Liver (tissue), 3 donors: ENCODE measurements around the gene KCNRG.

ENCODE experiments used
- CTCF ChIP-seq: fragments of 150-350 bp; IDR thresholded peaks from 2 replicates; pipeline ENCODE4 v1.5.1; 2017; ENCODE audit warnings: improper control_type of control experiment, low read depth, low read length; ENCODE audit not compliant: missing input control
- FOXA1 ChIP-seq: IDR thresholded peaks from 2 replicates; pipeline ENCODE4 v1.6.1; 2016; ENCODE audit warnings: antibody characterized with exemption
- HNF4G ChIP-seq: IDR thresholded peaks from 2 replicates; pipeline ENCODE4 v1.6.1; 2016; ENCODE audit warnings: antibody characterized with exemption
- MAX ChIP-seq: IDR thresholded peaks from 2 replicates; pipeline ENCODE4 v1.6.1; 2016; ENCODE audit warnings: antibody characterized with exemption
- RAD21 ChIP-seq, 2 donors: IDR thresholded peaks; 2 replicates each; pipeline ENCODE4 v1.6.1; 2016; ENCODE audit warnings: antibody characterized with exemption in 2 of 2, mild to moderate bottlenecking in 2 of 2
- REST ChIP-seq: IDR thresholded peaks from 2 replicates; pipeline ENCODE4 v1.6.1; 2016; ENCODE audit warnings: antibody characterized with exemption, mild to moderate bottlenecking
- RXRA ChIP-seq, 2 donors: IDR thresholded peaks; 2 replicates each; pipeline ENCODE4 v1.6.1; 2017 to 2018; ENCODE audit warnings: antibody characterized with exemption in 2 of 2, mild to moderate bottlenecking in 1 of 2
- TAF1 ChIP-seq: conservative IDR thresholded peaks from 2 replicates; pipeline ENCODE4 v1.6.1; 2016; ENCODE audit warnings: antibody characterized with exemption, mild to moderate bottlenecking
- ZBTB33 ChIP-seq: IDR thresholded peaks from 2 replicates; pipeline ENCODE4 v1.6.1; 2016; ENCODE audit warnings: antibody characterized with exemption
- donor health status: healthy.
- donor health status: healthy.

- TF ChIP-seq ZBTB33 (no peak), CTCF (no peak), TAF1 (no peak), HNF4G (no peak), REST (no peak), MAX (no peak), RAD21 (IDR thresholded peaks at IDR 0.05) (no peak), FOXA1 (no peak), RXRA (IDR thresholded peaks at IDR 0.05) (no peak)
Observed at GRCh38 chr13:50065712-50066111, 50.5 kb downstream of the KCNRG start.
